HS-5 (cell line): Measurements from ENCODE around the gene LIPA.
"Not testable (repeated sequence)": the region's sequence is repeated elsewhere in the genome, so short reads cannot be mapped to it uniquely, and the experiment has no call there.

ENCODE experiments used
- DNase-seq: peaks from one replicate; pipeline ENCODE4 v3.0.0-alpha.2; 2012; ENCODE audit warnings: low read depth

The LIPA gene

DNA sequence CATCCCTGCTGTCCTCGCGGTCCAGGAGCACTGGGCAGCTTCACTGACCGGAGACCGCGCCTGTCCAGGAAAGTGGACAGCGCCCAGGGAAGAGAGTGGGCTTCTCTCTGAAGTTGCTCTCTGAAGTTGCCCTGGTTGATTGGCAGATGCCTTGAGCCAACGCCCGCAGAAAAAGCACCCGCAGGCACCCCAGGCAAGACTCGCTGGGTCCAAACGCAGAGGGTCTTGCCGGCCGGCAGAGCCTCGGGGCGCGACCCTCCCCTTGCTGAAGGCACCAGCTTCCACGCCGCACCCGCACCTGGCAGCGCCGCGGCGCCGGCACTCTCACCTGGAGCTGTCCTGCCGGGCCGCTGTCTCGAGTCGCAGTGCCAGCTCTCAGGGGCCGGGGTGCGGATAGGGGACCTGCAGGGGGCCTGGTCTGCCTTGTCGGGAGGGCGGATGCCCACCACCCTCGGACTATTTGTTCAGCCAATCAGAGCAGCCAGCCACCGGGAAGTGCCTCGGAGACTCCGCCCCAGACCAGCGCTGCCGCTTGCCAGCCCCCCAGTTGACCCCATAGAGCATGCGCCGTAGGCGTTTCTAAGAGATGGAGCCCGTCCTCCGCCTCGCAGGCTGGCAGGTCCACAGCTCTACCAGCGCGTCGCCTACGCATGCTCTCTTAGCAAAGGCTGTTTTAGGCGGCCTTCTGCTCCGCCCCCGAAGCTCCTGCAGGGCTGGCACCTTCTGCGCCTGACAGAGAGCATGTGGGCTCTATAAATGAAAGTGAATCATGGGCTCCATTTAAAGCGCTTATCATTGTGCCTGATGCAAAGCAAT lies at the start of gene LIPA:
Gene LIPA, minus strand, starts transcription at position 367 of the 816 bp plus-strand sequence. CDS start 4,127 bp downstream, outside the sequence.
- DNase-seq: peak; percentile 89

- DNase-seq: no peak
Observed at GRCh38 chr10:89301232-89301631, 49.7 kb upstream of the LIPA start.

- DNase-seq: no peak
Observed at GRCh38 chr10:89299031-89299430, 47.5 kb upstream of the LIPA start.

GRCh38 chr10:89297791-89298190 lies 46.2 kb upstream of the LIPA start:
- no peak for DNase-seq

- no peak for DNase-seq
Observed at GRCh38 chr10:89297356-89297755, 45.8 kb upstream of the LIPA start.

GRCh38 chr10:89296220-89296648 lies 44.7 kb upstream of the LIPA start:
- no peak for DNase-seq

- no peak for DNase-seq
Observed at GRCh38 chr10:89295597-89295996, 44.0 kb upstream of the LIPA start.

DNA sequence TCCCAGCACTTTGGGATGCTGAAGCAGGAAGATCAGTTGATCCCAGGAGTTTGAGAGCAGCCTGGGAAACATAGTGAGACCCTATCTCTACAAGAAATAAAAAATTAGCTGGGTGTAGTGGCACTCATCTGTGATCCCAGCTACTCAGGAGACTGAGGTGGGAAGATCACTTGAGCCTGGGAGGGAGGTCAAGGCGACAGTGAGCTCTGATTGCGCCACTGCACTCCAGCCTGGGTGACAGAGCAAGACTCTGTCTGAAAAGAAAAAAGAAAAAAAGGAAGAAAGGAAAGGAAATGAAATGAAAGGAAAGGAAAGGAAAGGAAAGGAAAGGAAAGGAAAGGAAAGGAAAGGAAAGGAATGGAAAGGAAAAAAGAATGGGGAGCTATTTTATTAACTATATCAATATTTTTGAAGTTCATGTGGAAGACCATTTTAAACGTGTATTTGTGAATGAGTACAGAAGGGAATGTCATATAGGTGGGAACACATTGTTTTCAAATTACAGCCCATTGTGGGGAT lies 43.2 kb upstream of the LIPA start:
- no peak for DNase-seq

- not testable (repeated sequence) for DNase-seq
Observed at GRCh38 chr10:89285303-89285702, 33.7 kb upstream of the LIPA start.

GRCh38 chr10:89284711-89285110 lies 33.1 kb upstream of the LIPA start:
- DNase-seq: not testable (repeated sequence)

GRCh38 chr10:89283936-89284475 lies 32.4 kb upstream of the LIPA start:
- DNase-seq: no peak

- no peak for DNase-seq
Observed at GRCh38 chr10:89283025-89283935, 31.7 kb upstream of the LIPA start.

GRCh38 chr10:89281606-89282395 lies 30.2 kb upstream of the LIPA start:
- DNase-seq: no peak

DNA sequence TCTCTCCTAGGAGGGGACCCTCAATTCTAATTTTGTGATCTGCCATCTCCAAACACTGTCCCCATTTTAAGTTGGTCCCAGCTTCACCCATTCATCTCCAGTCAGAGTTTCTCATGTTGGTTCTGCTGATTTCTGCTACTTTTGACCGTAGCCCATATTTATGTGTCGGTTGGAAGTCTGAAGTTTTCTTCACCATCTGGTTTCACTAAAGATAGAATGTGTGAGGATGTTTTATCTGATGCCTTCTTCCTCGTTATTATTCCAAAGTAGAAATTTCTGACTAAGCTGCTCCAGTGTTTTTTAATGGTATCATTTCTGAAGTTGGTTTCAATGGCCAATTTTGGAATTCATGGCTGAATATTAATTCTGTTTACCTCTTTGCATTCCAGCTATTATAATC lies 28.9 kb upstream of the LIPA start:
- DNase-seq: no peak

DNA sequence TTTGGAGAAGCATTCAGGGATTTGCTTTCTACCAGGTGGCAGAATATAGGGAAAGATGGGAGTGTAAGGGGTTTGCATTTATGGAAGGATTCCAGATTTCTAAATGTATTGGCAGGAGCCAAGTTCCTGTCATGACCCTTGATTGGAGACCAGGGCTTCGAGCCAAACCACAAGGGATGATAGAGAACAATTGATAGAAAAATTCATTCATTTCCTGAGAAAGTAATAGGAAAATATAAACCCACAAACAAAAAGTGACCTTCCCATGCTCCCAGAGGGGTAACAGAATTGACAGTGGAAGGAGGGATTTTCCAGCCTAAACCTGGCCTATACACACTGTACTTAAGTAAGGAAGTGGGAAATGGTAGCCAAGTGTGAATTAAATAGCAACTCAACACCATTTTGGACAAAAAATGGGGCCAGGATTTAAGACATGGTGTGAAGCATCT lies 27.9 kb upstream of the LIPA start:
- no peak for DNase-seq

DNA sequence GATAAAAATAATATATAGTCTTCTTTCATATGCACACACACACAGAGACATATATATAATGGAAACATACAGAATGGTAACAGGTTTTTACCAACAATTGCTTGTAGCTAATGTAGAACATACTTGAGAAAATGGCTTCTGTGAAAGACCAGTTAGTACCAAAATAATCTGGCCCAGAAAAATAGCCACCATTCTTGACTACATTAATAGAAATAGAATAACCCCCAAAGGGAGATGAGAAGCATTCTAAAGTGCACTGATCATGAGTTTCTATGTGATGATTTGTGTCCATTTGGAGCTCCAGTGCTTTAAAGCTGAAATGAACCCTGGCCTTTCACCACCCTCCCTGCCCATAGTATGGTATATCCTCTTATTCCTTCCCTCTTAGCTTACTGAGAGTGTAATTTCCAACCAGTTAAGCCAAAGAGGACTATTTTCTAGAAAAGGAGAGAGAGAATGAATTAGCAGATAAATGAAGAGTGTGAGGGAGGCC lies 27.4 kb upstream of the LIPA start:
- DNase-seq: no peak

GRCh38 chr10:89278034-89278535 lies 26.5 kb upstream of the LIPA start:
- DNase-seq: peak; percentile 95

GRCh38 chr10:89275383-89275782 lies 23.8 kb upstream of the LIPA start:
- no peak for DNase-seq

- no peak for DNase-seq
Observed at GRCh38 chr10:89274928-89275327, 23.4 kb upstream of the LIPA start.

DNA sequence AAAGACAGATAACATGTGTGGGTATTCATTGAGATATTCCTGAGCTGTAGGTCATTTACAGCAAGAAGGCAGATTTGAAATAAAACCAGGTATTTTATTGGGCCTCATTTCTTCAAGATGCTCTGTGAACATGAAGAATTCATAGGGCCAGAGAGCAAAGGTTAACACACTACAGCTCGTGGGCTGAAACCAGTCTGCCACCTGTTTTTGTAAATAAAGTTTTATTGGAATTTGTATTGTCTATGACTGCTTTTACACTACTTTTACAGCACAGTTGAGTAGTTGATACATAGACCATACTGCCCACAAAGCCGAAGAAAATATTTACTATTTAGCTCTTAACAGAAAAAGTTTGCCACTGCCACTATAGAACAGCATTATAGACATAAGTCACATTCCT lies 22.1 kb upstream of the LIPA start:
- no peak for DNase-seq

GRCh38 chr10:89271532-89271931 lies 20.0 kb upstream of the LIPA start:
- DNase-seq: no peak
